MM.1S (cell line): ENCODE data around the gene MEF2C.

ENCODE experiments used
- EZH2 ChIP-seq: fragments of 300-600 bp; sonication (generic); optimal IDR thresholded peaks from 2 replicates; pipeline ENCODE3; 2017; ENCODE audit warnings: low read depth, mild to moderate bottlenecking, antibody characterized with exemption, low read length, mixed read lengths
- EZH2phosphoT487 ChIP-seq: fragments of 300-600 bp; sonication (generic); IDR thresholded peaks from 2 replicates; pipeline ENCODE4 v1.6.1; 2018; ENCODE audit warnings: antibody characterized with exemption, low read length
- TF ChIP-seq, protein P1 (sequence below): fragments of 300-600 bp; sonication (generic); IDR thresholded peaks from 2 replicates; pipeline ENCODE4 v1.5.1; 2016; ENCODE audit warnings: antibody characterized with exemption, low read length, mixed read lengths

DNA sequence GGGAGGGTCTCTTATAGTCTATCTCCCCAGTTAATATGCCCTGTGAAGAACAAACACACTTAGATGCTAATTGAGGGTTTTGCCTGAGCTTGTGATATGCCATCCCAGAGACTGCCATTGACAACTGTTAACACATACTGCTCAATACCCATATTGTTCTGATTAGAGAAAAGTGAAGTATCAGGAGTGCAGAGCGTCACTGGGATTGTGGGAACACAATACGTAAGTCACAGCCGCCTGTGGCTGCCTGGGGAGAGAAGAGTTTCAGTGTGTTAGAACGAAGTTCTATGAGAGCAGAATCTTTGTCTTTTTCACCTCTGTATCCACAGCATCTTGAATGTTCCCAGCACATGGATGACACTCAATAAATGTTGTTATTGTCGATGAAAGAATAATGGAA lies 110.2 kb downstream of the MEF2C start:
- TF ChIP-seq, protein P1, sequence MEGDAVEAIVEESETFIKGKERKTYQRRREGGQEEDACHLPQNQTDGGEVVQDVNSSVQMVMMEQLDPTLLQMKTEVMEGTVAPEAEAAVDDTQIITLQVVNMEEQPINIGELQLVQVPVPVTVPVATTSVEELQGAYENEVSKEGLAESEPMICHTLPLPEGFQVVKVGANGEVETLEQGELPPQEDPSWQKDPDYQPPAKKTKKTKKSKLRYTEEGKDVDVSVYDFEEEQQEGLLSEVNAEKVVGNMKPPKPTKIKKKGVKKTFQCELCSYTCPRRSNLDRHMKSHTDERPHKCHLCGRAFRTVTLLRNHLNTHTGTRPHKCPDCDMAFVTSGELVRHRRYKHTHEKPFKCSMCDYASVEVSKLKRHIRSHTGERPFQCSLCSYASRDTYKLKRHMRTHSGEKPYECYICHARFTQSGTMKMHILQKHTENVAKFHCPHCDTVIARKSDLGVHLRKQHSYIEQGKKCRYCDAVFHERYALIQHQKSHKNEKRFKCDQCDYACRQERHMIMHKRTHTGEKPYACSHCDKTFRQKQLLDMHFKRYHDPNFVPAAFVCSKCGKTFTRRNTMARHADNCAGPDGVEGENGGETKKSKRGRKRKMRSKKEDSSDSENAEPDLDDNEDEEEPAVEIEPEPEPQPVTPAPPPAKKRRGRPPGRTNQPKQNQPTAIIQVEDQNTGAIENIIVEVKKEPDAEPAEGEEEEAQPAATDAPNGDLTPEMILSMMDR = no peak
- no peak for TF ChIP-seq EZH2phosphoT487
- TF ChIP-seq EZH2 = no peak
